ENCODE results near the gene GALNTL6.

The GALNTL6 gene

DNA sequence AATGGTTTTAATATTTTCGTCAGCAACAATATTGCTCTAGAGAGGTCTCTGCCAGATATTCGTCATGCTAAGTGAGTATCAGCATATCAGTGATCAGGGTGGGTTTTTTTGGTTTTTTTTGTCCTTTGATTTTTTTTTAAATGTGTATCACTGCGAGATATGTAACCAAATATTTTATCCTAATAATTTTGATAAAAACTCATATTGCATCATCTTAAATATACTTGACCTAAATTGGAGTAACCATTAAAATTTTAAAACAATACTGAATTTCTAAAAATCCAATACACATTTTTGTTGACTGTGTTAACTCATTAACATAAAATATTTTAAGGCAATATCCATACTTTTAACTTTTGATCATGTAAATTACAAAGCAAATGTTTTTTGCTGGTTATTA, 498.5 kb downstream of the GALNTL6 start:
- no peak for DNase-seq (ENCODE audit: low read depth)
- no peak overlapping the region for H3K4me3 ChIP-seq (ENCODE audit: low read length)
- TF ChIP-seq, protein P1, sequence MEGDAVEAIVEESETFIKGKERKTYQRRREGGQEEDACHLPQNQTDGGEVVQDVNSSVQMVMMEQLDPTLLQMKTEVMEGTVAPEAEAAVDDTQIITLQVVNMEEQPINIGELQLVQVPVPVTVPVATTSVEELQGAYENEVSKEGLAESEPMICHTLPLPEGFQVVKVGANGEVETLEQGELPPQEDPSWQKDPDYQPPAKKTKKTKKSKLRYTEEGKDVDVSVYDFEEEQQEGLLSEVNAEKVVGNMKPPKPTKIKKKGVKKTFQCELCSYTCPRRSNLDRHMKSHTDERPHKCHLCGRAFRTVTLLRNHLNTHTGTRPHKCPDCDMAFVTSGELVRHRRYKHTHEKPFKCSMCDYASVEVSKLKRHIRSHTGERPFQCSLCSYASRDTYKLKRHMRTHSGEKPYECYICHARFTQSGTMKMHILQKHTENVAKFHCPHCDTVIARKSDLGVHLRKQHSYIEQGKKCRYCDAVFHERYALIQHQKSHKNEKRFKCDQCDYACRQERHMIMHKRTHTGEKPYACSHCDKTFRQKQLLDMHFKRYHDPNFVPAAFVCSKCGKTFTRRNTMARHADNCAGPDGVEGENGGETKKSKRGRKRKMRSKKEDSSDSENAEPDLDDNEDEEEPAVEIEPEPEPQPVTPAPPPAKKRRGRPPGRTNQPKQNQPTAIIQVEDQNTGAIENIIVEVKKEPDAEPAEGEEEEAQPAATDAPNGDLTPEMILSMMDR (conservative IDR thresholded peaks at IDR 0.05; ENCODE audit: low read depth, low read length), result no peak

- TF ChIP-seq, protein P1 (conservative IDR thresholded peaks at IDR 0.05; ENCODE audit: low read depth, low read length), result no peak
- no peak overlapping the region for H3K4me3 ChIP-seq (ENCODE audit: low read length)
- no peak for DNase-seq (ENCODE audit: low read depth)
These were observed 510.1 kb downstream of the GALNTL6 start for GRCh38 chr4:172323288-172323687.

DNA sequence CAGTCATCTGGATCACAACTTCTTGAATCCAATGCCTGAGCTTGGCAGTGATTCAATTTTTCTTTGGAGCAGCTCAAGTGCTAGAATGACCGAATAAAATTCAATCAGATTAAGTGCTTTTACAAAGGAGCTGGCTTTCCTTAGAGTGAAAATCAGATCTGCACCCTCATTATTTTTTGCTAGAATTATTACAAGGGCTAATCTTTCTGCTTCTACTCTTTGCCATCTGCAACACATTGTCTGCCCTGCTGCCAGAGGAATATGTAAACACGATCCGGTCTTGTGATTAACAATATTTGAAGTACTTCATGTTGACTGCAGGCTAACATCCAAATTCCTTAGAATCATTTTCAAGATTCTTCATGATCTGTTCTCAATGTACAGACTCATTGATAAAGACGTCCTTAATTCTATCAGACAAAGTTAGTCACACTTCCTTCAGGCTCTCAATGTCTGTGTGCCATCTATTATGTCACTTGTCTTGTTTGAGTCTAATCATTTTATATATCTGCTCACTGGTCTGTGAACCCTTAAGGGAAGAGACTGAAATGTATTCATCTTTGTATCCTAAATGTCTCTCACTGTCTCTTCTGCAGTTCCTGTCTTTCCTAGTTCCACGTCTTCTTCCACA, 531.2 kb downstream of the GALNTL6 start:
- H3K4me3 ChIP-seq (ENCODE audit: low read length), result no peak overlapping the region
- TF ChIP-seq, protein P1 (conservative IDR thresholded peaks at IDR 0.05; ENCODE audit: low read depth, low read length), result no peak
- DNase-seq (ENCODE audit: low read depth), result peak; percentile 59

- TF ChIP-seq, protein P1 (conservative IDR thresholded peaks at IDR 0.05; ENCODE audit: low read depth, low read length), result no peak
- DNase-seq (ENCODE audit: low read depth), result no peak
- H3K4me3 ChIP-seq (ENCODE audit: low read length), result no peak overlapping the region
These were observed 535.2 kb downstream of the GALNTL6 start for GRCh38 chr4:172348426-172348825.

DNA sequence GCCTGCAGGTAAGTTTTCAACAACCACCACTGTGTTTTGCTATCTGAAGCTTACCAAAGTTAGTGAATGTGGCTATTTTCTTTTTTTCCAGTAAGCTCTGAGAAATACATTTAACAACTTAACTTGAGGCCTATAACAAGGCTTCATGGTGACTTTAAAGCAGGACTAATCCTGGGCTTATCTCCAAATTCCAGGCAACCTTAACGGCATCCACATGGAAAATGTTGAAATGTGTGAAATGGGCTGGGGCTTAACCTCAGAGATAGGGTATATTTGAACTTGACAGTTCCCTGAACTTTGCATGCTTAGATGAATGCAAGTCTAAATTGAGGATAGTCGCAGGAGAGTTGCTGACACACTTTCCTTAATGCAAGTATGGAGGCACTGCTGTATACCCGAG, 539.2 kb downstream of the GALNTL6 start:
- H3K4me3 ChIP-seq (ENCODE audit: low read length), result no peak overlapping the region
- peak; percentile 61 for DNase-seq (ENCODE audit: low read depth)
- TF ChIP-seq, protein P1 (conservative IDR thresholded peaks at IDR 0.05; ENCODE audit: low read depth, low read length), result no peak

GRCh38 chr4:172356016-172356415, 542.8 kb downstream of the GALNTL6 start:
- H3K4me3 ChIP-seq (ENCODE audit: low read length), result no peak overlapping the region
- DNase-seq (ENCODE audit: low read depth), result peak; percentile 68
- TF ChIP-seq, protein P1 (conservative IDR thresholded peaks at IDR 0.05; ENCODE audit: low read depth, low read length), result no peak

DNA sequence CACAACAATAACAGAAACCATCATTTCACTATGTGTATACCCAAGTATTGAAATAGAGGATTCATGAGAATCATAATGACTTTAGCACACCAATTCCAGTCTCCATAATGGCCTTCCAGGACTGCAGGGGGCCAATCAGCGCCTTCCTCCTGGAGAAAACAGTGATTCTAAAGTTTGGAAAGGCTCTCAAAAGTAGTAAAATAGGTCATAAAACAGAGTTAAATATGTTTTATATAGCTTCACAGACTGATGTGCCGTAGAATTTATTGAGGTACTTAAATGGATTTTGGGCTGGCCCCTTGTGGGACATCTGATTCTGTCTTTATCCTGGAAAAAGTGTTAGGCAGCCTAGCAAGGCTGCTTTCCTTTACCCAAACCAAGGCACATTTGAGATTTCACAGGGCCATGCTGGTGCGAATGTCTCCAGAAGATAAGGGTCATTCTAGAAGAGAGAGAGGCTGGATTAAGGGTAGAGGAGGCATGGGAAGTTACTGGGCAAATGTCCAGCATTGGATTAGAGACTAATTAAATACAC, 543.9 kb downstream of the GALNTL6 start:
- TF ChIP-seq, protein P1 (conservative IDR thresholded peaks at IDR 0.05; ENCODE audit: low read depth, low read length), result no peak
- DNase-seq (ENCODE audit: low read depth), result no peak
- H3K4me3 ChIP-seq (ENCODE audit: low read length), result no peak overlapping the region
